HG02642 (cell line): ENCODE measurements around the gene MAPKAP1.

Experiments
- ATAC-seq: cut with Tn5 transposase; IDR thresholded peaks from one replicate; pipeline ENCODE4 v1.9.1; 2021; ENCODE audit warnings: mild to moderate bottlenecking; ENCODE audit not compliant: unreplicated experiment, poor library complexity

The MAPKAP1 gene

GRCh38 chr9:125612616-125613015 is 94.4 kb downstream of the MAPKAP1 start:
- no peak for ATAC-seq

- no peak for ATAC-seq
Measured at GRCh38 chr9:125611121-125611765, 95.8 kb downstream of the MAPKAP1 start.

GRCh38 chr9:125609744-125610143 is 97.3 kb downstream of the MAPKAP1 start:
- no peak for ATAC-seq

GRCh38 chr9:125608489-125609224 is 98.4 kb downstream of the MAPKAP1 start:
- ATAC-seq: no peak

- ATAC-seq: no peak
Measured at GRCh38 chr9:125604196-125604595, 102.8 kb downstream of the MAPKAP1 start.

GRCh38 chr9:125603478-125604021 is 103.5 kb downstream of the MAPKAP1 start:
- no peak for ATAC-seq

- no peak for ATAC-seq
Measured at GRCh38 chr9:125601961-125602360, 105.0 kb downstream of the MAPKAP1 start.

- no peak for ATAC-seq
Measured at GRCh38 chr9:125600194-125600593, 106.8 kb downstream of the MAPKAP1 start.

- no peak for ATAC-seq
Measured at GRCh38 chr9:125594223-125594610, 112.8 kb downstream of the MAPKAP1 start.

GRCh38 chr9:125593581-125594222 is 113.3 kb downstream of the MAPKAP1 start:
- ATAC-seq: no peak

- ATAC-seq: no peak
Measured at GRCh38 chr9:125591888-125592287, 115.1 kb downstream of the MAPKAP1 start.

GRCh38 chr9:125591245-125591644 is 115.8 kb downstream of the MAPKAP1 start:
- ATAC-seq: no peak

GRCh38 chr9:125589287-125589686 is 117.7 kb downstream of the MAPKAP1 start:
- ATAC-seq: no peak

GRCh38 chr9:125587819-125588460 is 119.1 kb downstream of the MAPKAP1 start:
- no peak for ATAC-seq

- ATAC-seq: no peak
Measured at GRCh38 chr9:125586172-125586511, 120.9 kb downstream of the MAPKAP1 start.

- ATAC-seq: no peak
Measured at GRCh38 chr9:125585503-125586171, 121.4 kb downstream of the MAPKAP1 start.

- no peak for ATAC-seq
Measured at GRCh38 chr9:125580701-125581286, 126.2 kb downstream of the MAPKAP1 start.

GRCh38 chr9:125579030-125579932 is 127.7 kb downstream of the MAPKAP1 start:
- no peak for ATAC-seq
